Measurements from ENCODE around the gene NCOA3.
A peak's percentile ranks its signal among the peaks of the same experiment; 100 is the strongest.

The NCOA3 gene

DNA sequence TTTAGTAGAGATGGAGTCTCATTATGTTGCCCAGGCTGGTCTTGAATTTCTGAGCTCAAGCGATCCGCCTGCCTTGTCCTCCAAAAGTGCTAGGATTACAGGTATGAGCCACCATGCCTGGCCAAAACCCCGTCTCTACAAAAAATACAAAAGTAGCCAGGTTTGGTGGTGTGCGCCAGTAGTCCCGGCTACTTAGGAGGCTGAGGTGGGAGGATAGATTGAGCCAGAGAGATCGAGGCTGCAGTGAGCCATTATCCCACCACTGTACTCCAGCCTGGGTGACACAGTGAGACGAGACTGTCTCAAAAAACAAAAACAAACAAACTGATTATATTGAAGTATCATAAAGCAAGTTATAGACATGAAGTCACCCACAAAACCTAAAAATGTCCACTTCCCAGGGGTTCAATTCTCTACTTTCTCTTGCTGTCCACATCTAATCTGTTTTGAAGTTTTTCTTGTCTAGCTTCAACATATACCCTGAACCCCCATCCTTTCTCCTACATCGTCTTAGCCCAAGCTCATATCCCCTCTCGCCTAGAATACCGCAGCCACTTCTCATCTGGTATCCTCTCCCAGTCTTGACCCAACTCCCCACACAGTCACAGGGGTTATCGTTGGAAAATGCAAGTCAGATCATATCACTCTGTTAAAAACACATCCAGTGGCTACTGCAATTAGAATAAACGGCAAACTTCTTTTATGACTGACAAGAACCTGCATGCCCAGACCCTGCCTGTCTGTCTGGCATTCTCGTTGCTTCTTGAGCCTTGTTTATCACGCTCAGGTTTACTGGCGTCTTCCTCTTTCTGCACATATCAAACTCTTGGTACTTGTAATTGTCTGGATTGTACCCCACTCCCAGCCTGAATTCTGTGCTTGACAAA lies 20.1 kb upstream of the NCOA3 start:
- DNase-seq (ENCODE audit: low spot score), result no peak
- TF ChIP-seq, protein P1, sequence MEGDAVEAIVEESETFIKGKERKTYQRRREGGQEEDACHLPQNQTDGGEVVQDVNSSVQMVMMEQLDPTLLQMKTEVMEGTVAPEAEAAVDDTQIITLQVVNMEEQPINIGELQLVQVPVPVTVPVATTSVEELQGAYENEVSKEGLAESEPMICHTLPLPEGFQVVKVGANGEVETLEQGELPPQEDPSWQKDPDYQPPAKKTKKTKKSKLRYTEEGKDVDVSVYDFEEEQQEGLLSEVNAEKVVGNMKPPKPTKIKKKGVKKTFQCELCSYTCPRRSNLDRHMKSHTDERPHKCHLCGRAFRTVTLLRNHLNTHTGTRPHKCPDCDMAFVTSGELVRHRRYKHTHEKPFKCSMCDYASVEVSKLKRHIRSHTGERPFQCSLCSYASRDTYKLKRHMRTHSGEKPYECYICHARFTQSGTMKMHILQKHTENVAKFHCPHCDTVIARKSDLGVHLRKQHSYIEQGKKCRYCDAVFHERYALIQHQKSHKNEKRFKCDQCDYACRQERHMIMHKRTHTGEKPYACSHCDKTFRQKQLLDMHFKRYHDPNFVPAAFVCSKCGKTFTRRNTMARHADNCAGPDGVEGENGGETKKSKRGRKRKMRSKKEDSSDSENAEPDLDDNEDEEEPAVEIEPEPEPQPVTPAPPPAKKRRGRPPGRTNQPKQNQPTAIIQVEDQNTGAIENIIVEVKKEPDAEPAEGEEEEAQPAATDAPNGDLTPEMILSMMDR (IDR thresholded peaks at IDR 0.05; ENCODE audit: extremely low read depth, insufficient read depth, missing control alignments), result no peak
- in situ Hi-C loops (cut with MboI; ENCODE audit: low pct_unique_long_range_greater_than_20kb, low sequenced_read_pairs, unreplicated experiment), result no loop called here

DNA sequence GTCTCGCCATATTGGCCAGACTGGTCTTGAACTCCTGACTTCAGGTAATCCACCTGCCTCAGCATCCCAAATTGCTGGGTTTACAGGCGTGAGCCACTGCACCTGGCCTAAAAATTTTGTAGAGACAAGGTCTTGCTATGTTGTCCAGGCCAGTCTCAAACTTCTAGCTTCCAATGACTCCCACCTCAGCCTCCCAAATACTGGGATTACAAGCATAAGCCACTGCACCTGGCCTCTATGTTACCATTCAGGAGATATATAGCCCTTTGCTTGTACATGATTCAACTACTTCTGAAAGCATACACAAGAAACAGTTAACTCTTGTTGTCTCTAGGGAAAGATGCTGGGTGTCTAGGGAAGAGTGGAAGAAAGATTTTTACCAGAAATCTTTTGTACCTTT lies 19.0 kb upstream of the NCOA3 start:
- DNase-seq (ENCODE audit: low spot score), result no peak
- in situ Hi-C loops (cut with MboI; ENCODE audit: low pct_unique_long_range_greater_than_20kb, low sequenced_read_pairs, unreplicated experiment), result no loop called here
- TF ChIP-seq, protein P1 (IDR thresholded peaks at IDR 0.05; ENCODE audit: extremely low read depth, insufficient read depth, missing control alignments), result no peak

DNA sequence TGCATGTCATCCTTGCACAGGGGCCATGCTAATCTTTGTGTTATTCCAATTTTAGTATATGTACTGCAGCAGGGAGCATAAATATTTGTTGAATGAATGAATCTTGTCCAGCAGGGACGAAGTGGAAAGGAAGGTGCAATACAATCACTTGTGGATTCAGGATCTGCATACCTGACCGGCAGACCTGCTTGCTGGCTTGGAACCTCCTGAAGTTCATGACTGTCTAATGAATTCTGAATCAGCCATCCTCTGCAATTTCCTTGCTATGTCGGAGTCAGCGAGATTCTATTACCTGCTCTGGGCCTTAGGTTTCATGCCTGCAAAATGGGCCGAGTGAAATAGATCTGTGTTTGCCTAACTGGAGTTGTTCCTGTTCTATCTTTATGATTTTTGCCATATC lies 17.4 kb upstream of the NCOA3 start:
- no peak for DNase-seq (ENCODE audit: low spot score)
- in situ Hi-C loops (cut with MboI; ENCODE audit: low pct_unique_long_range_greater_than_20kb, low sequenced_read_pairs, unreplicated experiment), result no loop called here
- TF ChIP-seq, protein P1 (IDR thresholded peaks at IDR 0.05; ENCODE audit: extremely low read depth, insufficient read depth, missing control alignments), result no peak

DNA sequence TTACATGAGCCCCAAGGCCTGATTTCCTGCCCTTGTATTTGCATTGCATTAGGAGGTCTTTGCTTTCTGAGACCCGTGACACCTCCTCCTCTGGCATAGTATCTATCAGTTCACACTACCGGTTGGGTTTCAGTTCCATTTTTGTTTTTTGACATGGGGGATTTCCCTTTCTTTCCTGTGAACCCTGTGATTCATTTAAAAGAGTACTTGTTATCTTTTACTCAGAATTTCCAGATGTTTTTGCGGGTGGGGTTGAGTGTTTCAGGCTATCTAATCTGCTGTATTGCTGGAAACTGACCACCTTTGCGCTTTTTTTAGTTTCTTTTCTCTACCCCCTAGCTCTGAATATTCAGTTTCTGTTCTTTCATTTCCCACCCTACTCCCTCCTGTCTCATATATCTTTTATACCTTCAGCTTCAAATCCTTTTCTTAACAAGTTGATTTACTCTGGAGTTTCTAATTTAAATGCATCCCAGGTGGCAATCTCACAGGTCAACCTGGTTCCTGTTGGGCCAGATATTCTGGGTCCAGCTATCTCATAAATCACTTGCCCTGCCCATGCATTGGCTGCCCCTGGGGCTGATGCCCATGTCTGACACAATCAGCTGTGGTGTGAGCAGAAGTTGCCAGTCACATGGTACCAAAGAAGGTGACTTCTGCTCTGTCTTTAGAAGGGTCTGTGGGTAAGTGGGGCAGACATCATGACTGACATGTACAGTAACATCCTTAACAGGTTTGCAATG lies 14.3 kb upstream of the NCOA3 start:
- TF ChIP-seq, protein P1 (IDR thresholded peaks at IDR 0.05; ENCODE audit: extremely low read depth, insufficient read depth, missing control alignments), result no peak
- in situ Hi-C loops (cut with MboI; ENCODE audit: low pct_unique_long_range_greater_than_20kb, low sequenced_read_pairs, unreplicated experiment), result no loop called here
- DNase-seq (ENCODE audit: low spot score), result peak; percentile 68

DNA sequence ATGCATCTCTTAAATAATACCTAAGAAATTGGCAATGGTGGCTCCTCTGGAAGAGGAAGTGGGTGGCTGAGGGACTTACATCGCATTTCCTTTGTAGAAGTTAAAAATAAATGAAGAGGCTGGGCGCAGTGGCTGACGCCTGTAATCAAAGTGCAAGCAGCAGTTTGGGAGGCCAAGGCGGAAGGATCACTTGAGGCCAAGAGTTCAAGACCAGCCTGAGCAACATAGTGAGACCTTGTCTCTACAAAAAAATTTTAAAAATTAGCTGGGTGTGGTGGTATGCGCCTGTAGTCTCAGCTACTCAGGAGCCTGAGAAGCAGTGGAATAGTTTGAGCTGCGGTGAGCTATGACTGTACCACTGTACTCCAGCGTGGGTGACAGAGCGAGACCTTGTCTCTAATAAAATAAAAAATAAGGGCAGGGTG lies 12.2 kb upstream of the NCOA3 start:
- DNase-seq (ENCODE audit: low spot score), result no peak
- in situ Hi-C loops (cut with MboI; ENCODE audit: low pct_unique_long_range_greater_than_20kb, low sequenced_read_pairs, unreplicated experiment), result no loop called here
- TF ChIP-seq, protein P1 (IDR thresholded peaks at IDR 0.05; ENCODE audit: extremely low read depth, insufficient read depth, missing control alignments), result no peak

DNA sequence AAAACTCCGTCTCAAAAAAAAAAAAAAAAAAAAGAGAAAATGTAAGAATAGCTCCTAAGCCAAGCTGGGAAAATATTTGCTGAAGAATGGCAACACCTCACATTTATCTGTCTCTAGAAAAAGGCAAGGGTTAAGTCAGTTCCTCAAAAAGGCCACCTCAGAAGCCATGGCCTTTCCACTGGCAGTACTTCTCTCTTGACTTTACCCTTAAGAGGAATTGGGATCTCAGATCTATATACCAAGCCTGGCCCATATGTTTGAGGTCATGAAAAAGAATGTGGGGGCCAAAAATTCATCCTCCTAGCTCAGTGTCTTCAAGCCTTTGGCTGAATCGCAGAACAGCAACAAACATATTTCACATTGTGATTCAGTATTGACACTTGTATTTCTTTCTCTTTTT lies 10.9 kb upstream of the NCOA3 start:
- in situ Hi-C loops (cut with MboI; ENCODE audit: low pct_unique_long_range_greater_than_20kb, low sequenced_read_pairs, unreplicated experiment), result no loop called here
- TF ChIP-seq, protein P1 (IDR thresholded peaks at IDR 0.05; ENCODE audit: extremely low read depth, insufficient read depth, missing control alignments), result no peak
- no peak for DNase-seq (ENCODE audit: low spot score)

Measured in GM13977 (cell line).